ENCODE measurements around the gene ATOH8.

Gene ATOH8

GRCh38 chr2:85769983-85770362 is 16.2 kb downstream of the ATOH8 start:
- no peak for DNase-seq (ENCODE audit: low read depth in 4 of 4, low spot score in 1 of 4)

DNA sequence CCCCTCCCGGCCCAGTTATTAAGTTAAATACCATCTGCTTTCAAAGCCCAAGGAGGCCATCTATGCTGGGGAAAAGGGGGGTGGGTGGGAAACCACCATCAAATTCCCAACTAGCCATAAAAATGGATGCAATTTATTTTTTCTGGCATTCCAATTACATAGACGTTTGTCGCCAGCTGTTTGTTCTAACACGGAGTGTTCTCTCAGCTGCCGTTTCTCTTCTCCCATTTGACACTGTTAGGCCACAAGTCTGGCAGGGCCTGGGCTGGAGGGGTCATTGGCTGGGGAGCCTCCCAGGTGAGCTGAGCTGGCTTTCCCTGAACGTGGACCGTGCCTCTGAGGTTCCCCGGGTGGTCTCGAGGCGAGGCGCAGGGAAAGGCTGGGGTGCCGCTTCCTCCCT is 16.6 kb downstream of the ATOH8 start:
- DNase-seq (ENCODE audit: low read depth in 4 of 4, low spot score in 1 of 4): no peak

GRCh38 chr2:85770786-85771409 is 17.1 kb downstream of the ATOH8 start:
- no peak for DNase-seq (ENCODE audit: low read depth in 4 of 4, low spot score in 1 of 4)

DNA sequence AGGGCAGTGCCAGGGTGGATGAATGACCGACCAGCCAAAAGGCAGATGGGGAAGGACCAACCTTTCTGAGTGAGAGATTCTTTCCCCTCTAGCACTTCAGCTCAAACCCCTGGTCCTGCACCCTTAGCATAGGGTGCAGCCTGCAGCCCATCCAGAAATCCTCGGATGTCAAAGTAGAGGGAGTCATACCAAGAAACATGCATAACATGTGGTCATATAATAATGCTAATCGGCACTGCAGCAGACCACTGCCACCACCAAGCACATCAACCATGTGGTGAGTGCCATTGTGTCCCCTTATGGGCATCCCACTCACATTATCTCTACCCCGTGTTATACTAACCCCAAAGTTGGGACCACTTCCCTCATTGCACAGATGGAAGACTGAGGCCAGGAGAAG is 17.7 kb downstream of the ATOH8 start:
- DNase-seq (ENCODE audit: low read depth in 4 of 4, low spot score in 1 of 4): no peak

DNA sequence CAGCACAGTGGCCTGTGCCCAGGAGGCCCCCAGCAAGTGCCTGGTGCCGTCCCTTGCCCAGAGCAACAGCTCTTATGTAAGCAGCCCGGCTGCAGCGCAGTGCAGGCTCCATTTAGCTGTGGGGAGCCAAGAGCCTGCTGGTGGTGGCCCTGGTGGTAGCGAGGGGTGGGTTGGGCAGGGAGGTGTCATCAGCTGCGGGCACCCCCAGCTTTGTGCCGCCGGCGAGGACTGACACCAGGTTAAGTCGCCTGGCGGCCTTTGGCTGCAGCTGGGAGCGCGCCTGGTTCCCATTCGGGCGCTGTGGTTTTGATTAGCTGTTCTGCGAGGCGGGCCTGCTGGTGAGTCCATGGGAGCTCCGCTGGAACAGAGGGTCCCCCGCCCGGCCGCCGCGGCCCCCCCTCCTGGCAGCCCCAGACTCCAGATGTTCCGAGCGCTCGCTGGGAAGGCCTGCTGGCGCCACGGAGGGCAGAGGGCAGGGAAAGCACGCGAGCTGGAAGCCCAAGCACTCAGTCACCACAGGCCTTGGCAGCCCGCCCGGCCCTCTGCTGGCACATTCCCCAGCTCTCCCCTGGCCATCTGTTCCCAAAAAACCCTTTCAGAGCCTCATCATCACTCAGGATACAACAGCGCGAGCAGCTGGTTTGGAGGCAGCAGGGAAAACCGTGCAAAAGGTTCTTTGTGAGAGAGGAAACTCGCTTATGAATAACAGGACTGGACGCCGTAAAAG is 18.4 kb downstream of the ATOH8 start:
- DNase-seq (ENCODE audit: low read depth in 4 of 4, low spot score in 1 of 4): no peak

GRCh38 chr2:85772841-85773491 is 19.2 kb downstream of the ATOH8 start:
- DNase-seq (ENCODE audit: low read depth in 4 of 4, low spot score in 1 of 4): no peak

DNA sequence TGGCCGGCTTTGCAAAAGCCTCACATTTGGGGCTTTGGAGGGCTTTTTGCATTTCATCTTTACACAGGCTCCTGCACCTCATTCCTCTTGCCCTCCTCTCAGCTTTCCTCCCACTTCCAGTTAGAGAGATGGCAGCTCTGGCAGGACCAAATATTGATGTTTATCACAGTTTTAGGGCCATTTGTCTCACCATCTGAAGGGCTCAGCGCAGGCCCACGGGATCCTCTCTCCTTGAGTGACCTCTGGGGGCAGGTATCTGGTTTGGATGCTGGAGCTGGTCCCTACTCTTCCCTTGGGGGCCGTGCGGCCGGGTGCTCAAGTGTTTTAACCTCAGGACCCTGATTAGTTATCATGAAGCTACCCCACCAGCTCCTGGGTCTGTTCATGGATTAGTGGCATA is 19.9 kb downstream of the ATOH8 start:
- no peak for DNase-seq (ENCODE audit: low read depth in 4 of 4, low spot score in 1 of 4)

DNA sequence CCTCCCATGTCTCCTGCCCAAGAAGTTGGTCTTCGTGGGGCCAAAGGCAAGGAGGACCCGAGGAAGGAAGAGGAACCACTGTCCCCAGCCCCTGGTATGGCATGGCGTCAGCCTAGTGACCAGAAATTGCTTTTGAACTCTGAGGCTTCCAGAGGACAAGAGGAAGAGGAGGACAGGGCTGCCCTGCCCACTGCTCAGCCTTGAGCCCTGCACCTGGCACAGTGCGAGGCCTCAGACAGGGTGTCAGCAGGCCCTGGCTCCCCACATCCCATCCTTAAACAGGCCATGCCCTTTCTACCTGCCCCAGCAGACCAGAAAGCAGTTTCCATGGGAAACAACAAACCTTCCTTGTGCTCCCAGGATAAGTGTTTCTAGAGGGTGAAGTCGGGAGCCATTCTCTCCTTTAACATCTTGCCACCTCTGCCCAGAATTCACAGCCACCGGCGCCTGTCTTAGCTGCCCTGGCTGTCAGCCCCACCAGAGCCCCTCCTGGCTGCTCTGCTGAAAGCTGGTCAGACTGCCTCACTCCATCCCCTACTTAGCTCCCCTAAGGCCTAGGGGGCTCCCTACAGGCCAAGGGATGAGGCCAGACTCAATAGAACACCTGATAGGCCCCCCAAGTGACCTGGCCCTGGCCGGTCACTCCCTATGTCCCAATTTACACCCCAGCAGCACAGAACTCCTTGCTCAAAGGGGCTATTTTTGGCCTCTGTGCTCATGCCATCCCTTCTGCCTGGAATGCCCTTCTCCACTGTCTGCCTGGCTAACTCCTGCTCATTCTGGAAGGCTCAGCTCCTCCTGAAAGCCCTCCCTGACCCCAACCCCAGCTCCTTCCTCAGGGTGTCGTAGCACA is 20.6 kb downstream of the ATOH8 start:
- DNase-seq (ENCODE audit: low read depth in 4 of 4, low spot score in 1 of 4): no peak

- DNase-seq (ENCODE audit: low read depth in 4 of 4, low spot score in 1 of 4): no peak
These were observed 21.9 kb downstream of the ATOH8 start for GRCh38 chr2:85775406-85776381.

GRCh38 chr2:85776672-85777071 is 22.9 kb downstream of the ATOH8 start:
- no peak for DNase-seq (ENCODE audit: low read depth in 4 of 4, low spot score in 1 of 4)

DNA sequence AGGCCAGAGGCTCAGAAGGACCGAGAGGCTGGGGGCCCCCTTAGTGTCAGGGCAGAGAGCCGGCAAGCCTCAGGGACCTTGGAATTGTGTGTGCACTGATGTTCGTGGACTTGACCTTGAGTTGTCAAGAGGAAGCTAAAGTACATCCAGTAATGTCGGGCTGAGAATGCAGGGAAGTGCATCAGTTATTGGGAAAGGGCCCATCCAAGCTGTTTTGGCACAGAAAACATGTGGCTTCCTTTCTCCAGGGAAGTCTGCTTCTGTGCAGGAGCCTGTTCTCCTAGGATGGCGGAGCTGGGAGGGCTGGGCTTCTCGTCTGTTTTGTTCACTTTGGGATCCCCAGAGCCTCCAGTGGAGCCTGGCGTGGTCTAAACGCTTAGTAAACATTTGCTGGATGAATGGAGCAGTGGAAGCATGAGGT is 23.7 kb downstream of the ATOH8 start:
- DNase-seq (ENCODE audit: low read depth in 4 of 4, low spot score in 1 of 4): no peak

DNA sequence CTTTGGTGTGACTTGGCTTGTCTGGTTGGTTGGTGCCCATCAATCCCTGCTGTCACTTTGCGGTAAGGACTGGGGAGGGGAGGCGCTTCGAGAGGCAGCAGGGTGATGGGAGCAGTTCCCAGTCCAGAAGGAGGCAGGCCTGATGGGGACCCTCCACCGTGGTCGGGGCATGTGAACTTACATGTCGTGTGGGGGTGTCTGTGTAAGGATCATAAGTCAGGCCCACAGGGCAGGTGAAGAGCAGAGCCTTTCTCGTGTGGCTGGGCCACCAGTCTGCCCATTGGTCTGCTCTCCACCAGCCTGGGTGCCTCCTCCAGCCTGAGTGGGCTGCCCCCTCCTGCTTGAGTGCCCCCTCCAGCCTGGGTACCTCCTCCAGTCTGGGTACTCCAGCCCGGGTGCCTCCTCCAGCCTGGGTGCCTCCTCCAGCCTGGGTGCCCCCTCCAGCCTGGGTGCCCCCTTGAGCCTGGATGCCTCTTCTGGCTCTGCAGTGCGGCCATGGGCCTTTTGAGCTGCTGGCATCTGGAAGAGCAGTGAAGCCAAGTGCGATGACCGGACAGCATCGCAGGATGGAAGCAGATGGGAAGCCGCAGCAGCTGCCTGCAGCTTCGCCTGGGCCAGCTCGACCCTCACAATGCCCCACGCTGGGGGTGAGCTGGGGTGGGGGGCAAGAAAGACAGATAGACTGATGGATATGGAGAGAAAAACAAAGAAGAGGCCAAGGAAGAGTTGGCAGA is 25.0 kb downstream of the ATOH8 start:
- DNase-seq (ENCODE audit: low read depth in 4 of 4, low spot score in 1 of 4): no peak

GRCh38 chr2:85779641-85780315 is 26.0 kb downstream of the ATOH8 start:
- no peak for DNase-seq (ENCODE audit: low read depth in 4 of 4, low spot score in 1 of 4)

DNA sequence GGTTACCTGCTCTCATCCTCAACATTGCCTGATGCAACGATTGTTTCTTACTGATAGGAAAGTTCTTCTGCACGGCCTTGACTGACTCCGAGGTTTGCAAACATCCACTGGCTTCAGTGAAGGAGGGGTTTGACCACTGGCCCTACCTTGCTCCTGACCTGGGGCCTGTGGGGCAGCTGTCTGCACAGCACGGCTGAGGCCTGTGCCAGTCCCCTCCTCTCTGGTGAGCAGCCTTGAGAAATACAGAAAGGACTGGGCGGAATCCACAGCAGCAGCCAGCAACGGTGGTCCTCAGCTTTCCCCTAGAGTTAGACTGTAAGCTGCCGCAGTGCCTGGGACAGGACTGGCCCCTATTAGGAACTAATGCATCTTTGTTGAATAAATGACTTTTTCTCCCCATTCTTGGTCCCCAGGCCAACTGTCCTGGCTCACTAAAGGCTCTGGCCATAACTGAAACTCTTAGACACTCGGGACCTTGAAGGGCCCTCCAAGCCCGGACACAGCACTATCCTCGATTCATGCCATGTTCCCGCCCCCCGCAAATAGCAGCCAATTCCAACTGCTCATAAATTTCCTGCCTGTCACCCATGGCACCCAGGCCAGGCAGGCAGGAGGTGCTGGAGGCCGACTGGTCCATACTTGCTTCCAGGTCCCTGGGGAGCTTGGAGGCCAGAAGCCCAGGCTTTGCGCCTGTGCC is 26.7 kb downstream of the ATOH8 start:
- no peak for DNase-seq (ENCODE audit: low read depth in 4 of 4, low spot score in 1 of 4)

GRCh38 chr2:85781013-85781332 is 27.2 kb downstream of the ATOH8 start:
- DNase-seq (ENCODE audit: low read depth in 4 of 4, low spot score in 1 of 4): no peak

DNA sequence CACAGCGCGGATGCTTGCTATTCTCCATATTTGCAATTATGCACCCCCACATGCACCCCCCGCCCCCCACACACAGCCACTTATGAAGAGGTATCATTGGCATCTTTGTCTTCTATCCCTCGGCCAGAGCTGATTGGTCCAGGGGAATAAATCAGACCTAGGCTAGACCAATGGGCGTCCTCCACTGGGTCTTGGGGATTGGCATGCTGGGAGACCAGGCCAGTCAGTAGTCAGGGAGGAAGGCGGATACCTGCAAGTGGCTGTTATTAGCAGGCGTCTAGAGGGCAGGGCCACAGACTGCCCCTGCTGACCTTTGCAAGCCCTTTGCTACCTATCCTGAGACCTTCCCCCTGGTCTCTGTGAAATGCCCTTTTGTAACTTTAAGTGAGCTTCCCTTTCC is 30.0 kb downstream of the ATOH8 start:
- no peak for DNase-seq (ENCODE audit: low read depth in 4 of 4, low spot score in 1 of 4)

DNA sequence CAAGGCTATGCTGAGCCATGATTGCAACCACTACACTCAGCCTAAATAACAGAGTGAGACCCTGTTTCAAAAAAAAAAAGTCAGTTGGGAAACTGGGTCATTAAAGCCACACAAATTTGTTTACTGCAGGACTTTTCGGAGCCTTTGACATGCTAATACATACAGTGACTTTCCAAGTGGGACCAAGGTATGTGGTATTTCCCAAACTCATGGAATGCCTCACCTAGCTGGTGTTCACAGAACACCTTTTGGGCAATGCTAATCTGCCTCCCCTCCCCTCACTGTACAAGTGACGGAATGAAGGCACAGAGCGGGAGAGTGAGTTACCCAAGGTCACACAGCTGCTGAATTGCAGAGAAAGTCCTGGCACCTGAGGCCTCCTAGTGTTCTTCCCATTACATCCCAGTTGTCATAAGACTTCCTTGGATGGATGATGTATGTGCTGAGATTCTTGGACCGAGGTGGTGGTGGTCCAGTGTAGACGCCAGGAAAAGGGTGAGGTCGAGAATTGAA is 30.7 kb downstream of the ATOH8 start:
- DNase-seq (ENCODE audit: low read depth in 4 of 4, low spot score in 1 of 4): no peak

GRCh38 chr2:85785027-85785822 is 31.4 kb downstream of the ATOH8 start:
- no peak for DNase-seq (ENCODE audit: low read depth in 4 of 4, low spot score in 1 of 4)
